HepG2 (cell line): Measurements from ENCODE around the gene SEPTIN10. TPM values are rescaled to one million over a fixed set of nuclear protein-coding genes. Genes with fewer than 3 reads are reported as not detected.

Experiments
- AGO2 ChIP-seq: fragments of 200-400 bp; formaldehyde crosslinking; optimal IDR thresholded peaks from 2 replicates; pipeline ENCODE3; 2017; ENCODE audit warnings: mild to moderate bottlenecking, low read depth, low read length, moderate library complexity
- ARNT ChIP-seq: fragments of 450-650 bp; IDR thresholded peaks from 2 replicates; pipeline ENCODE4 v1.6.1; 2017
- IKZF1 ChIP-seq: fragments of 450-650 bp; IDR thresholded peaks from 2 replicates; pipeline ENCODE4 v1.7.1; 2016
- JDP2 ChIP-seq: sonication (generic); formaldehyde crosslinking; IDR thresholded peaks from 2 replicates; pipeline ENCODE4 v1.8.1; 2022; ENCODE audit warnings: missing genetic modification reagents, borderline replicate concordance
- NFYB ChIP-seq: sonication (generic); formaldehyde crosslinking; IDR thresholded peaks from 2 replicates; pipeline ENCODE4 v1.4.0; 2020; ENCODE audit warnings: missing genetic modification reagents
- NR2F1 ChIP-seq, 2 experiments: fragments of 450-650 bp in 1 of 2; formaldehyde crosslinking in 1 of 2; IDR thresholded peaks; 2 replicates each; pipeline versions ENCODE4 v1.5.0 to v1.6.1; 2016 to 2020; ENCODE audit warnings: mild to moderate bottlenecking in 1 of 2, missing compliant biosample characterization in 1 of 2, missing genetic modification reagents in 1 of 2, moderate library complexity in 1 of 2
- PITX1 ChIP-seq: sonication (generic); formaldehyde crosslinking; IDR thresholded peaks from 2 replicates; pipeline ENCODE4 v1.5.1; 2020; ENCODE audit warnings: mild to moderate bottlenecking, missing genetic modification reagents
- SNRNP70 ChIP-seq: fragments of 200-400 bp; formaldehyde crosslinking; IDR thresholded peaks from 2 replicates; pipeline ENCODE4 v1.6.1; 2017; ENCODE audit warnings: mild to moderate bottlenecking, low read depth, low read length, moderate library complexity
- XRCC5 ChIP-seq: fragments of 200-400 bp; formaldehyde crosslinking; optimal IDR thresholded peaks from 2 replicates; pipeline ENCODE3; 2017; ENCODE audit warnings: mild to moderate bottlenecking, low read length
- YEATS2 ChIP-seq: sonication (generic); formaldehyde crosslinking; IDR thresholded peaks from 2 replicates; pipeline ENCODE4 v1.4.0; 2020; ENCODE audit warnings: missing genetic modification reagents, borderline replicate concordance
- ZNF256 ChIP-seq: sonication (generic); formaldehyde crosslinking; conservative IDR thresholded peaks from 2 replicates; pipeline ENCODE4 v1.4.0; 2020; ENCODE audit warnings: missing genetic modification reagents
- ZNF292 ChIP-seq: sonication (generic); formaldehyde crosslinking; IDR thresholded peaks from 2 replicates; pipeline ENCODE4 v1.8.1; 2022; ENCODE audit warnings: mild to moderate bottlenecking, low read depth, missing genetic modification reagents, borderline replicate concordance
- ZNF33B ChIP-seq: sonication (generic); formaldehyde crosslinking; IDR thresholded peaks from 2 replicates; pipeline ENCODE4 v1.5.1; 2020; ENCODE audit warnings: mild to moderate bottlenecking, missing genetic modification reagents
- ZNF382 ChIP-seq: sonication (generic); formaldehyde crosslinking; IDR thresholded peaks from 2 replicates; pipeline ENCODE4 v1.5.0; 2020; ENCODE audit warnings: missing genetic modification reagents, mild to moderate bottlenecking, borderline replicate concordance
- ZNF430 ChIP-seq: sonication (generic); formaldehyde crosslinking; IDR thresholded peaks from 2 replicates; pipeline ENCODE4 v1.9.0; 2021; ENCODE audit warnings: mild to moderate bottlenecking, missing genetic modification reagents
- ZNF530 ChIP-seq: sonication (generic); formaldehyde crosslinking; IDR thresholded peaks from 2 replicates; pipeline ENCODE4 v1.5.0; 2020; ENCODE audit warnings: low read depth, mild to moderate bottlenecking, missing genetic modification reagents
- ZNF780A ChIP-seq: sonication (generic); formaldehyde crosslinking; IDR thresholded peaks from 2 replicates; pipeline ENCODE4 v1.8.0; 2022; ENCODE audit warnings: mild to moderate bottlenecking, missing genetic modification reagents, moderate library complexity
- polyA plus RNA-seq, 8 experiments: library from polyadenylated mRNA; depleted of rRNA in 3 of 8; stranded (reverse) in 7 of 8; unstranded in 1 of 8; fragments of >200 nt; fragmentation: Illumina TruSeq in 4 of 8; extraction: Trizol in 4 of 8; gene quantifications; 2 replicates each; pipeline versions ENCODE4 v1.2.1 to v1.2.3, GENCODE V29; 2011 to 2016; ENCODE audit warnings: low read depth in 4 of 8, missing spikeins in 1 of 8, mixed read lengths in 1 of 8; ENCODE audit not compliant: insufficient read depth in 1 of 8
- total RNA-seq, 5 experiments: library from RNA; depleted of rRNA; stranded (reverse); fragments of >200 nt; fragmentation: Illumina TruSeq; extraction: Trizol; gene quantifications; 2 replicates each; pipeline ENCODE4 v1.2.3, GENCODE V29; 2016; ENCODE audit warnings: low read depth in 1 of 5
- TF ChIP-seq, protein P1 (sequence below): sonication (generic); formaldehyde crosslinking; IDR thresholded peaks from 2 replicates; pipeline ENCODE4 v1.4.0; 2020; ENCODE audit warnings: missing genetic modification reagents
- TF ChIP-seq, protein P2 (sequence below): sonication (generic); formaldehyde crosslinking; IDR thresholded peaks from 2 replicates; pipeline ENCODE4 v1.5.1; 2020; ENCODE audit warnings: missing genetic modification reagents, mild to moderate bottlenecking, borderline replicate concordance
- TF ChIP-seq, protein P3 (sequence below): sonication (generic); formaldehyde crosslinking; conservative IDR thresholded peaks from 2 replicates; pipeline ENCODE4 v1.8.0; 2022; ENCODE audit warnings: low read depth, missing genetic modification reagents
- TF ChIP-seq, protein P4 (sequence below): sonication (generic); formaldehyde crosslinking; conservative IDR thresholded peaks from 2 replicates; pipeline ENCODE4 v1.4.0; 2020; ENCODE audit warnings: missing genetic modification reagents

Gene SEPTIN10
- total and polyA plus RNA-seq, 2 of the 13 experiments (the other 11 are each of a cell fraction or from before 2014, with no cell fraction given), result 45.8 to 67.5 TPM

DNA sequence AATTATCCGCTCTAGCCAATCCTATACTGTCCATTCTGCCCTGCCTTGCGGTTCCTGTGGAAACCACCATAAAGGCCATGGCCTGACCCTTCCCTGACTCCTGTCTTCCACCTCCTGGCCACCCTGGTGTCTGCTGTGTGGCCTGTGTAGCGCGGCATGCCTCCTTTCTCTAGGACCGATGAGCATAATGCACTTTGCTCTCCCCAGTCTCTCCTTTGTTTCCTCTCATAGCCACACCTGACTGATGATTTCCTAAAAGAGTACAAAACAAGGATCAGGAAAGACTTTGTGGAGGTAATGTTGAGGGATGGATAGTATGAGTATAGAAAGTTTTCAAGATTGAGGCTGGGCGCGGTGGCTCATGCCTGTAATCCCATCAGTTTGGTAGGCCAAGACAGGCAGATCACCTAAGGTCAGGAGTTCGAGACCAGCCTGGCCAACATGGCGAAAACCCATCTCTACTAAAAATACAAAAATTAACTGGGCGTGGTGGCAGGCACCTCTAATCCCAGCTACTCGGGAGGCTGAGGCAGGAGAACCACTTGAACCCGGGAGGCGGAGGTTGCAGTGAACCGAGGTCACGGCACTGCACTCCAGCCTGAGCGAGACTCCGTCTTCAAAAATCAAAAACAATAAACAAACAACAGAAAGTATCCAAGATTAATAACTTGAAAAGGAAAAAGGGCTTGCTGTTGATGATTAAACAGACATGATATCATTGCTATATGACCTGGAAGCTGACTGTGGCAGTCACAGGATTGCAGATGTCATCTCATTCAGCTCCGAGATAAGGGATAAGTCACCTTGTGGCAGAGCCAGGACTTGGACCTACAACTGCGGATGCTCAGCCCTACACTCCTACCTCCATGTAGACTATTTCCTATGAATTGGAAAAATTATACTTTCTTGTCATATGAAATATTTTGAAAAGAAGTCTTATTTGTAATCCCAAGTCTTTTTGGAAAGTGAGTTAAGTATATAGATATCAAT, 17.0 kb upstream of the SEPTIN10 start (continued):
- TF ChIP-seq, protein P1, sequence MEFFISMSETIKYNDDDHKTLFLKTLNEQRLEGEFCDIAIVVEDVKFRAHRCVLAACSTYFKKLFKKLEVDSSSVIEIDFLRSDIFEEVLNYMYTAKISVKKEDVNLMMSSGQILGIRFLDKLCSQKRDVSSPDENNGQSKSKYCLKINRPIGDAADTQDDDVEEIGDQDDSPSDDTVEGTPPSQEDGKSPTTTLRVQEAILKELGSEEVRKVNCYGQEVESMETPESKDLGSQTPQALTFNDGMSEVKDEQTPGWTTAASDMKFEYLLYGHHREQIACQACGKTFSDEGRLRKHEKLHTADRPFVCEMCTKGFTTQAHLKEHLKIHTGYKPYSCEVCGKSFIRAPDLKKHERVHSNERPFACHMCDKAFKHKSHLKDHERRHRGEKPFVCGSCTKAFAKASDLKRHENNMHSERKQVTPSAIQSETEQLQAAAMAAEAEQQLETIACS (CRISPR knock-in tag), result no peak
- TF ChIP-seq NFYB (CRISPR knock-in tag) (no peak), ZNF33B (CRISPR knock-in tag) (no peak), ZNF292 (CRISPR knock-in tag) (peak; percentile 72), AGO2 (no peak), ZNF382 (no peak), ZNF256 (CRISPR knock-in tag) (no peak), ZNF780A (CRISPR knock-in tag) (no peak), SNRNP70 (no peak), ARNT (no peak), IKZF1 (no peak), YEATS2 (CRISPR knock-in tag) (no peak; the same call in 1 of the 2 replicates), XRCC5 (peak; percentile 84), JDP2 (CRISPR knock-in tag) (no peak), NR2F1 (CRISPR knock-in tag; IDR thresholded peaks at IDR 0.05) (peak in 1 of 2 experiments; percentile 54; a peak in 2 of 4 replicates), ZNF430 (0 out of 2 replicates have a peak, but pooled peaks have one; percentile 63), ZNF530 (CRISPR knock-in tag) (no peak), PITX1 (CRISPR knock-in tag) (peak; percentile 71; the same call in 1 of the 2 replicates)
- TF ChIP-seq, protein P2, sequence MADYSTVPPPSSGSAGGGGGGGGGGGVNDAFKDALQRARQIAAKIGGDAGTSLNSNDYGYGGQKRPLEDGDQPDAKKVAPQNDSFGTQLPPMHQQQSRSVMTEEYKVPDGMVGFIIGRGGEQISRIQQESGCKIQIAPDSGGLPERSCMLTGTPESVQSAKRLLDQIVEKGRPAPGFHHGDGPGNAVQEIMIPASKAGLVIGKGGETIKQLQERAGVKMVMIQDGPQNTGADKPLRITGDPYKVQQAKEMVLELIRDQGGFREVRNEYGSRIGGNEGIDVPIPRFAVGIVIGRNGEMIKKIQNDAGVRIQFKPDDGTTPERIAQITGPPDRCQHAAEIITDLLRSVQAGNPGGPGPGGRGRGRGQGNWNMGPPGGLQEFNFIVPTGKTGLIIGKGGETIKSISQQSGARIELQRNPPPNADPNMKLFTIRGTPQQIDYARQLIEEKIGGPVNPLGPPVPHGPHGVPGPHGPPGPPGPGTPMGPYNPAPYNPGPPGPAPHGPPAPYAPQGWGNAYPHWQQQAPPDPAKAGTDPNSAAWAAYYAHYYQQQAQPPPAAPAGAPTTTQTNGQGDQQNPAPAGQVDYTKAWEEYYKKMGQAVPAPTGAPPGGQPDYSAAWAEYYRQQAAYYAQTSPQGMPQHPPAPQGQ (CRISPR knock-in tag), result no peak
- TF ChIP-seq, protein P3, sequence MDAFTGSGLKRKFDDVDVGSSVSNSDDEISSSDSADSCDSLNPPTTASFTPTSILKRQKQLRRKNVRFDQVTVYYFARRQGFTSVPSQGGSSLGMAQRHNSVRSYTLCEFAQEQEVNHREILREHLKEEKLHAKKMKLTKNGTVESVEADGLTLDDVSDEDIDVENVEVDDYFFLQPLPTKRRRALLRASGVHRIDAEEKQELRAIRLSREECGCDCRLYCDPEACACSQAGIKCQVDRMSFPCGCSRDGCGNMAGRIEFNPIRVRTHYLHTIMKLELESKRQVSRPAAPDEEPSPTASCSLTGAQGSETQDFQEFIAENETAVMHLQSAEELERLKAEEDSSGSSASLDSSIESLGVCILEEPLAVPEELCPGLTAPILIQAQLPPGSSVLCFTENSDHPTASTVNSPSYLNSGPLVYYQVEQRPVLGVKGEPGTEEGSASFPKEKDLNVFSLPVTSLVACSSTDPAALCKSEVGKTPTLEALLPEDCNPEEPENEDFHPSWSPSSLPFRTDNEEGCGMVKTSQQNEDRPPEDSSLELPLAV, result no peak
- TF ChIP-seq, protein P4, sequence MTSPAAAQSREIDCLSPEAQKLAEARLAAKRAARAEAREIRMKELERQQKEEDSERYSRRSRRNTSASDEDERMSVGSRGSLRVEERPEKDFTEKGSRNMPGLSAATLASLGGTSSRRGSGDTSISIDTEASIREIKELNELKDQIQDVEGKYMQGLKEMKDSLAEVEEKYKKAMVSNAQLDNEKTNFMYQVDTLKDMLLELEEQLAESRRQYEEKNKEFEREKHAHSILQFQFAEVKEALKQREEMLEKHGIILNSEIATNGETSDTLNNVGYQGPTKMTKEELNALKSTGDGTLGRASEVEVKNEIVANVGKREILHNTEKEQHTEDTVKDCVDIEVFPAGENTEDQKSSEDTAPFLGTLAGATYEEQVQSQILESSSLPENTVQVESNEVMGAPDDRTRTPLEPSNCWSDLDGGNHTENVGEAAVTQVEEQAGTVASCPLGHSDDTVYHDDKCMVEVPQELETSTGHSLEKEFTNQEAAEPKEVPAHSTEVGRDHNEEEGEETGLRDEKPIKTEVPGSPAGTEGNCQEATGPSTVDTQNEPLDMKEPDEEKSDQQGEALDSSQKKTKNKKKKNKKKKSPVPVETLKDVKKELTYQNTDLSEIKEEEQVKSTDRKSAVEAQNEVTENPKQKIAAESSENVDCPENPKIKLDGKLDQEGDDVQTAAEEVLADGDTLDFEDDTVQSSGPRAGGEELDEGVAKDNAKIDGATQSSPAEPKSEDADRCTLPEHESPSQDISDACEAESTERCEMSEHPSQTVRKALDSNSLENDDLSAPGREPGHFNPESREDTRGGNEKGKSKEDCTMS, result no peak
